ENCODE data around the gene PRSS3. TPM values are rescaled to one million over a fixed set of nuclear protein-coding genes. Genes with fewer than 3 reads are reported as not detected.
A peak's percentile ranks its signal among the peaks of the same experiment; 100 is the strongest.
"Not testable (repeated sequence)": the region's sequence is repeated elsewhere in the genome, so short reads cannot be mapped to it uniquely, and the experiment has no call there.

Gene PRSS3
- total RNA-seq, result 0.51 and 1.4 TPM in 2 replicates

GRCh38 chr9:33795281-33795680 is at the start of gene PRSS3:
Gene PRSS3, plus strand, starts transcription at chr9:33795561. Its CDS starts 13 bp downstream, at chr9:33795574.
- no peak for DNase-seq

- no peak for DNase-seq
These were observed 46.6 kb upstream of the PRSS3 start for GRCh38 chr9:33748633-33749304.

- DNase-seq, result not testable (repeated sequence)
These were observed 46.1 kb upstream of the PRSS3 start for GRCh38 chr9:33749305-33749654.

GRCh38 chr9:33750307-33750838 is 45.0 kb upstream of the PRSS3 start:
- peak; percentile 17 for DNase-seq

- DNase-seq, result peak; percentile 23
These were observed 44.5 kb upstream of the PRSS3 start for GRCh38 chr9:33750839-33751339.

- DNase-seq, result no peak
These were observed 43.7 kb upstream of the PRSS3 start for GRCh38 chr9:33751536-33752129.

- DNase-seq, result no peak
These were observed 43.2 kb upstream of the PRSS3 start for GRCh38 chr9:33752130-33752637.

GRCh38 chr9:33752789-33753188 is 42.6 kb upstream of the PRSS3 start:
- not testable (repeated sequence) for DNase-seq

GRCh38 chr9:33759648-33760047 is 35.7 kb upstream of the PRSS3 start:
- DNase-seq, result peak; percentile 67

- DNase-seq, result no peak
These were observed 33.0 kb upstream of the PRSS3 start for GRCh38 chr9:33762343-33762742.

GRCh38 chr9:33763709-33764108 is 31.7 kb upstream of the PRSS3 start:
- peak; percentile 30 for DNase-seq

GRCh38 chr9:33765411-33765810 is 29.9 kb upstream of the PRSS3 start:
- DNase-seq, result peak; percentile 46

GRCh38 chr9:33770156-33770880 is 25.0 kb upstream of the PRSS3 start:
- DNase-seq, result not testable (repeated sequence)

- not testable (repeated sequence) for DNase-seq
These were observed 22.2 kb upstream of the PRSS3 start for GRCh38 chr9:33773135-33773534.

- DNase-seq, result not testable (repeated sequence)
These were observed 21.2 kb upstream of the PRSS3 start for GRCh38 chr9:33774074-33774659.

- no peak for DNase-seq
These were observed 18.8 kb upstream of the PRSS3 start for GRCh38 chr9:33776578-33776977.

GRCh38 chr9:33778700-33779351 is 16.5 kb upstream of the PRSS3 start:
- DNase-seq, result peak; percentile 81

GRCh38 chr9:33780276-33780675 is 15.1 kb upstream of the PRSS3 start:
- DNase-seq, result no peak

- no peak for DNase-seq
These were observed 13.6 kb upstream of the PRSS3 start for GRCh38 chr9:33781736-33782135.

GRCh38 chr9:33782395-33783152 is 12.8 kb upstream of the PRSS3 start:
- DNase-seq, result peak; percentile 53

GRCh38 chr9:33785914-33786313 is 9.4 kb upstream of the PRSS3 start:
- DNase-seq, result peak; percentile 51

Measured in dermis blood vessel endothelial cell (primary cell).